GM13977 (cell line): Measurements from ENCODE around the gene ZBTB5.

Experiments used
- DNase-seq: peaks from one replicate; pipeline ENCODE4 v3.0.0; 2012; ENCODE audit warnings: low spot score
- in situ Hi-C: fragments of 300-500 bp; cut with MboI; formaldehyde crosslinking; loops from one replicate; pipeline ENCODE4 v1.12.0; 2022; ENCODE audit warnings: low sequenced_read_pairs, low pct_unique_long_range_greater_than_20kb, mixed read lengths, inconsistent platforms; ENCODE audit not compliant: unreplicated experiment
- TF ChIP-seq, protein P1 (sequence below): IDR thresholded peaks from 2 replicates; pipeline ENCODE4 v1.5.1; 2012; ENCODE audit warnings: mild to moderate bottlenecking, control low read depth; ENCODE audit not compliant: insufficient read depth; ENCODE audit errors: extremely low read depth, missing control alignments

The ZBTB5 gene

GRCh38 chr9:37508834-37509206, 43.6 kb upstream of the ZBTB5 start:
- TF ChIP-seq, protein P1, sequence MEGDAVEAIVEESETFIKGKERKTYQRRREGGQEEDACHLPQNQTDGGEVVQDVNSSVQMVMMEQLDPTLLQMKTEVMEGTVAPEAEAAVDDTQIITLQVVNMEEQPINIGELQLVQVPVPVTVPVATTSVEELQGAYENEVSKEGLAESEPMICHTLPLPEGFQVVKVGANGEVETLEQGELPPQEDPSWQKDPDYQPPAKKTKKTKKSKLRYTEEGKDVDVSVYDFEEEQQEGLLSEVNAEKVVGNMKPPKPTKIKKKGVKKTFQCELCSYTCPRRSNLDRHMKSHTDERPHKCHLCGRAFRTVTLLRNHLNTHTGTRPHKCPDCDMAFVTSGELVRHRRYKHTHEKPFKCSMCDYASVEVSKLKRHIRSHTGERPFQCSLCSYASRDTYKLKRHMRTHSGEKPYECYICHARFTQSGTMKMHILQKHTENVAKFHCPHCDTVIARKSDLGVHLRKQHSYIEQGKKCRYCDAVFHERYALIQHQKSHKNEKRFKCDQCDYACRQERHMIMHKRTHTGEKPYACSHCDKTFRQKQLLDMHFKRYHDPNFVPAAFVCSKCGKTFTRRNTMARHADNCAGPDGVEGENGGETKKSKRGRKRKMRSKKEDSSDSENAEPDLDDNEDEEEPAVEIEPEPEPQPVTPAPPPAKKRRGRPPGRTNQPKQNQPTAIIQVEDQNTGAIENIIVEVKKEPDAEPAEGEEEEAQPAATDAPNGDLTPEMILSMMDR: no peak
- in situ Hi-C loops: no loop called here
- no peak for DNase-seq

- DNase-seq: no peak
- TF ChIP-seq, protein P1: no peak
- in situ Hi-C loops: no loop called here
Measured at GRCh38 chr9:37508135-37508833, 43.0 kb upstream of the ZBTB5 start.

GRCh38 chr9:37507566-37508134, 42.4 kb upstream of the ZBTB5 start:
- TF ChIP-seq, protein P1: no peak
- DNase-seq: no peak
- in situ Hi-C loops: no loop called here

- DNase-seq: no peak
- in situ Hi-C loops: no loop called here
- TF ChIP-seq, protein P1: no peak
Measured at GRCh38 chr9:37504605-37505004, 39.4 kb upstream of the ZBTB5 start.

DNA sequence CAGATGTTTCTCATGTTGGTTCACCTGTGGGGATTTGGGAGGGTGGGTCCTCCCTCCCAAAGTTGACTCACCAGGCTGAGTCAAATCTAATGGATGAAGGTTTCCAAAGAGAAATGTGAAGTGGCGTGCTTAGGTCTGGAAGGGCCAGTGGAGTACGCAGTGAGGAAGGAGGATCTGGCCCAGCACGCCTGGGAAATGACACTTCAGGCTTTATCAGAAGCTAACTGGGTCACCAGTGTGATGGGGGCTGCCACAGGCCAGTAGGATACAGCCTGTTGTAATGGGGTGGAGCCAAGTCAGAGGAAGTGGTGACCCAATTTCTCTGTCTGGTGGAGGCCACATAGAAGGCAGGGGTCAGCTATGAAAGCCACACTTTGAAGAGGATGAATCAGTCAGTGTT, 38.5 kb upstream of the ZBTB5 start:
- no peak for DNase-seq
- TF ChIP-seq, protein P1: no peak
- in situ Hi-C loops: no loop called here

- in situ Hi-C loops: no loop called here
- TF ChIP-seq, protein P1: no peak
- DNase-seq: no peak
Measured at GRCh38 chr9:37501957-37502596, 36.8 kb upstream of the ZBTB5 start.
